Measurements from ENCODE around the gene SPATA9. TPM values are rescaled to one million over a fixed set of nuclear protein-coding genes. Genes with fewer than 3 reads are reported as not detected.
"Not testable (repeated sequence)": the region's sequence is repeated elsewhere in the genome, so short reads cannot be mapped to it uniquely, and the experiment has no call there.

Gene SPATA9
- polyA plus RNA-seq, 10 donors, result 1.0 to 3.2 (median 1.8) TPM

- no peak for DNase-seq
Observed at GRCh38 chr5:95718203-95718602, 35.4 kb upstream of the SPATA9 start.

- DNase-seq, result no peak
Observed at GRCh38 chr5:95717439-95717838, 34.6 kb upstream of the SPATA9 start.

- DNase-seq, result no peak
Observed at GRCh38 chr5:95715799-95716461, 33.1 kb upstream of the SPATA9 start.

- no peak for DNase-seq
Observed at GRCh38 chr5:95713960-95714710, 31.3 kb upstream of the SPATA9 start.

GRCh38 chr5:95713246-95713645 is 30.5 kb upstream of the SPATA9 start:
- not testable (repeated sequence) for DNase-seq

- DNase-seq, result no peak
Observed at GRCh38 chr5:95712347-95712958, 29.7 kb upstream of the SPATA9 start.

GRCh38 chr5:95711501-95712346 is 28.9 kb upstream of the SPATA9 start:
- no peak for DNase-seq

- not testable (repeated sequence) for DNase-seq
Observed at GRCh38 chr5:95710651-95711500, 28.1 kb upstream of the SPATA9 start.

GRCh38 chr5:95709967-95710650 is 27.3 kb upstream of the SPATA9 start:
- no peak for DNase-seq

- DNase-seq, result no peak
Observed at GRCh38 chr5:95708876-95709275, 26.1 kb upstream of the SPATA9 start.

- not testable (repeated sequence) for DNase-seq
Observed at GRCh38 chr5:95707534-95708188, 24.9 kb upstream of the SPATA9 start.

GRCh38 chr5:95707055-95707454 is 24.3 kb upstream of the SPATA9 start:
- DNase-seq, result no peak

- not testable (repeated sequence) for DNase-seq
Observed at GRCh38 chr5:95706196-95706595, 23.4 kb upstream of the SPATA9 start.

- no peak for DNase-seq
Observed at GRCh38 chr5:95704150-95704549, 21.4 kb upstream of the SPATA9 start.

GRCh38 chr5:95701074-95701473 is 18.3 kb upstream of the SPATA9 start:
- no peak for DNase-seq

- DNase-seq, result no peak
Observed at GRCh38 chr5:95699337-95699736, 16.5 kb upstream of the SPATA9 start.

GRCh38 chr5:95697781-95698681 is 15.2 kb upstream of the SPATA9 start:
- DNase-seq, result no peak

- no peak for DNase-seq
Observed at GRCh38 chr5:95690333-95690732, 7.5 kb upstream of the SPATA9 start.

GRCh38 chr5:95689680-95690079 is 6.9 kb upstream of the SPATA9 start:
- no peak for DNase-seq

Data from muscle of back (tissue), 11 donors.